ENCODE data around the gene RGS10.
"Not testable (repeated sequence)": the region's sequence is repeated elsewhere in the genome, so short reads cannot be mapped to it uniquely, and the experiment has no call there.

RGS10 gene

DNA sequence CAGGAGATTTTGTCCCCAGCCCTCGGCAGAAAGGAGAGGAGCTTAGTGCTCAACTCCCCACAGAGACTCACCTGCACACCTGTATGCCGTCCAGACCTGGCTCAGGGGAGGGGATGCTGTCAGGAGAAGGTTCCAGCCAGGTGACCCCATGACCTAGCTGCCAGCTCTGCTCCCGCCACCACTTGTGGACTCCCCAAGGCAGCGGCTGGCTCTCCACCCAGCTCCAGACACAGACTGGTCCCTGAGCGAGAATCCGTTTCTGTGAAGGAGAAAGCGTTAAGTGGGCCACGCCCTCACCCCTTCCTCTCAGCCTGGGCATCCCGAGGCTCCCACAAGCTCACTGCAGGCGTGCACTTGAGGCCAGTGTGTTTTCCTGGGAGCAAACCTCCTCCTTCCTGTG is 76.4 kb downstream of the RGS10 start:
- DNase-seq, result no peak

DNA sequence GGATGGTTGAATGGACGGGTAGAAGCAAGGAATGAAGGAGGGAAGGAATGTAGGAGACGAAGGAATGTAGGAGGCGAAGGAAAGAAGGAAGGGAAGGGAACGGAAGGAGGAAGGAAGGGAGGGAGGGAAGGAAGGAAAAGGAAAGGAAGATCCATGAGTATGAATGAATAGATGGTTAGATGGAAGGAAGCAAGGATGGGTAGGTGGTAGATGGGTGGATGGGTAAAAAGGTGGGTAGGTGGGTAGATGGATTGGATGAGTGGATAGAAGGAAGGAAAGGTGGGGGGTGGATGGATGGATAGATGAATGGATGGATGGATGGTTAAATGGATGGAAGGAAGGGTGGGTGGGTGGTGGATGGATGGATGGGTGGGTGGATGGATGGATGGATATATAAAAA is 77.4 kb downstream of the RGS10 start:
- DNase-seq, result no peak

DNA sequence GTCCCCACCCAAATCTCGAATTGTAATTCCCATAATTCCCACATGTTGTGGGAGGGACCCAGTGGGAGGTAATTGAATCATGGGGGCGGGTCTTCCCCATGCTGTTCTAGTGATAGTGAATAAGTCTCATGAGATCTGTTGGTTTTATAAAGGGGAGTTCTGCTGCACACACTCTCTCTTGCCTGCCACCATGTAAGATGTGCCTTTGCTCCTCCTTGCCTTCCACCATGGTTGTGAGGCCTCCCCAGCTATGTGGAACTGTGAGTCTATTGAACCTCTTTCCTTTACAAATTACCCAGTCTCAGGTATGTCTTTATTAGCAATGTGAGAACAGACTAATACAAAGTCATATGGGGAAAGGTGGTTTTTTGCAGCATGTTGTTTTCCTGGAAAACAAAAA is 79.3 kb downstream of the RGS10 start:
- not testable (repeated sequence) for DNase-seq

DNA sequence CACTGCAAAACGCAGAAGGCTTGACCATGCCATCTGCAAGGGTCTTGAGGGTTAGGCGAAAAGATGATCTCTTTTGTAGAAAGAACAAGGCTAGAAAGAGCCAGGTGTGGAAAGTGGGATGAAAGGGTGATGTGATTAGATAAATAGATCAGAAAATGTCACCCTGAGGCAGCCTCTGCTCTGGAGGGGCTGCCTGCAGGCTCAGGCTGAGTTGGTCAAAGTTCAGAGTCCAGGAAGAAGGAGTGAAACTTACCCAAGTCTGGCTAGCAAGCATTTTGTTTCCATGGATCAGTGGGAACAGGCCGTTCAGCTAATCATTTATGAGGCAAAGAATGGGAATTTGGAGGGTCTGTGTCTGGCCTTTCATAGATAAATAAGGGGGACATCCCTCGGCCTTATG is 79.7 kb downstream of the RGS10 start:
- no peak for DNase-seq

DNA sequence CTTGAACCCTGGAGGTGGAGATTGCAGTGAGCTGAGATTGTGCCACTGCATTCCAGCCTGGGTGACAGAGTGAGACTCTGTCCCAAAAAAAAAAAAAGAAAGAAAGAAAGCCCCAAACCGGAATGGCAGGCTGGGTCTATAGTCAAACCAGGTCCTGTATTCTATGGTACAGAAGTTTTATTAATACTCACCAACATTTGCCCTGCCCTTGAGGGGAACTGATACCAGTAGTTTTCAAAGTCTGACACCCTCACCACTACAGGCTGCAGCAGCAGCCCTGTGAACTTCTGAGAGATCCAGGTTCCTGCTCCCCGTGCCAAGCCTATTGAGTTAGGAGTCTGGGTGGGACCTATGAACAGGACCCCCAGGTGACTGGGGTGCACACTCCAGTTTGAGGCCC is 80.6 kb downstream of the RGS10 start:
- DNase-seq, result no peak

DNA sequence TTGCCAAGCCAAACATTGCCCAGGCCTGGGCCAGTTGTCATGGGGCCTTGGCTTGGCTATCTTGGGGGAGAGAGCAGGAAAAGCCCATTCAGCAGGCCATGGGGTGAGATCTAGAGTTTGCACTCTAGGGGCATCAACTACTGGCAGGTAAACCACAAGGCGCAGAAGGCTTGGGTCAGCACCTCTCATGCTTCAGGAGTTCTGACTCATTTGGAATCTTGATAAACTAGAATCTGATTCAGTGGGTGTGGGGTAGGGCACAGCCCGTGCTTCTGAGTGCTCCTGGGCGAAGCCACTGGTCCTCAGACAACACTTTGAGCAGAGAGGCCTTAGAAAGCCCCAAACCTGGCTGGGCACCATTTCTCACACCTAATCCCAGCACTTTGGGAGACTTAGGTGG is 81.1 kb downstream of the RGS10 start:
- DNase-seq, result no peak

DNA sequence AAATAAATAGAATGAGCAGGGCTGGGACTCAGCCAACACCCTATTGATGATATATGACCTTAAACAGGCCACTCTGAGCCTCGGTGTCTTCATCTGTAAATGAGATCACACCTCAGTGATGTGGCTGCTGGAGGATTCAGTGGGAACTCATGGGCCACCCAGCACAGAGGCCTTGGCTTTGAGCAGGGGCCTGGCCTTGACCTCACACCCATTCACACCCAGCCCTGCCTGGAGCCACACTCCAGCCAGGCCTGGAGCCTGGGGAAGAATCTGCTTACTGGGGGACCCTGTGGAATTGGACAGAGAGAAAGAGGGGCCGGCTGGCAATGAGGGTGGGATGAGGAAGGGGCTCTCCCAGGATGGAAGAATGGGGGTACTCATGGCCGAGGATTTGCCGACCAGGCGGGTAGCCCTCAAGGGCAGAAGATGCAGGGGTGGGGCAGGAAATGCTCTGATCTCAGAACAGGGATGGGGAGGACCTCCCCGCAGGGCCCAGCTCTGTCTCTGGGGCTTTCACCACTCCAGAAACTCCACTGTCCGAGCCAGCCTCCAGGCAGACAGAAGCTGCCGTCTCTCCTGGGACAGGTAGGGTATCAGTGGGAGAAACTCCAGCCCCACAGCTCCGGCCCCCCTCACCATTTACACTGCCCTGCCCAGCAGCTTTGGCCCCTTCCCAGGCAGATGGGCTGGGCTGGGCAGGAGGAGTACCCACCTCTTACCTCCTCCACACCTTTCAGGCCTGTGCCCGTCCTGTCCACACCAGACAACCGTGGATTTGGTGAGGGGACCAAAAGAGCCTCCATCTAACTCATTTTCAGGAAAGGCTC is 81.9 kb downstream of the RGS10 start:
- no peak for DNase-seq

DNA sequence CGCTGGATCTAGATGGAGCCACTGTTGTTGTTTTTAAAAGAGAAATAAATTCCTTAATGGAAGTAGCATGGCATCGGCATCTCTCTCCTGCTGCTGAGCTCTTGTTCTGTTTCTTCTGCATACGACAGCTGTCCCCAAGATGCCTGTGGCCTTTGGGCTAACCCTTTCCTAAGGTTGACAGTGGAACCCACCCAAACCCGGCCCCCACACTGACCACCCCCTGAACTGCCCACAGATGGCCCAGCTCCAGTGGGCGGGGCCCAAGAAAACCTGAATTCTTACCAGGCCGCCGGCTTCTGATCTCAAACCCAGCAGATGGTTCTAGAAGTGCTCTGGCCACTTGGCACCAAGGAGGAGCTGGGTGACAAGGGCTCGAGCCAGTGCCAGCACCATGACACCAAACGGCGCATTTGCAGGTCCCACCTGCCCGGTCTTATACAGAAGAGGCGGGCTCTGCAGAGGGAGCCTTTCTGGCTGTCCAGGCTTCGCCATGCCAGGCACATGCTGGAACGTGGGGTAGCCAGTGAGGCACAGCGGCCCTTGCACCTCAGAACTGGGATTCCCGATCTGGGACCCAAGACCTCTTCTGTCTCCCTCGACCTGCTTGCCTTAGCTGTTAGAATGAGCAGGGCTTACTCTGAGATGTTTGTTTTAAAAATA is 82.7 kb downstream of the RGS10 start:
- no peak for DNase-seq

DNA sequence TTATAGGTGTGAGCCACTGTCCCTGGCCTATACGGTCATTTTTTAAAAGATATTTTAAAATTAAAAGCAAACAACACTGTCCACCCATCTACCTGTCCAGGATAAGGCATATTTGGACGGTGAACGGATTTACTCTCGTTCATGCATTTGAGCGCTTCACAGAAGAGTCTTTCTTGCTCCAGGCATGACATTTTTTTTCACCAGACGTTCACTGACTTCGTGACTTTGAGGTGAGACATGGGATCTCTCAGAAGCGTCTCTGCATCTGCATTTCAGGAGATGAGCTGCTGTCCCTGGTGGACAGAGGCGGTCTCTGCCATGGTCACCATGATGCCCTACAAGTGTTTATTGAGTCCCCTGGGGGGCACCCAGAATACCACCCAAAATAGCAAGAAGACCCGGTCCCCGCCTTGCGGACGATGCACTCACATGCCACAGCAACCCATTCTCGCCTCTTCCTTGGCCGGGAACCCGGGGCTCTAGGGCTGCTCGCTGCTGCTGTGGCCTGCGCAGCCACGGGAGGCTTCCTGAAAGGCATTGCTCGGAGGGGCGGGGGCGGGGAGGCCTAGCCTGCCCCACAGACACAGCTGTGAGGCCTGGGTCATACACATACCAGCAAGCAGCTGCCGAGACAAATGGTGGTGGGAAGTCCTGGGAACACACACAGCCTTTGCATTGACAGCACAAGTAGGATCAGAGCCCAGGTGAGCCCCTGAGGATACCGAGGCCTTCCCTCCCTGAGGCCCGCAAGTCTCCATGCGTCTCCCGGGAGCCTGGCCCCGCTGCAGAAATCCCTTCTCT is 84.4 kb downstream of the RGS10 start:
- no peak for DNase-seq

DNA sequence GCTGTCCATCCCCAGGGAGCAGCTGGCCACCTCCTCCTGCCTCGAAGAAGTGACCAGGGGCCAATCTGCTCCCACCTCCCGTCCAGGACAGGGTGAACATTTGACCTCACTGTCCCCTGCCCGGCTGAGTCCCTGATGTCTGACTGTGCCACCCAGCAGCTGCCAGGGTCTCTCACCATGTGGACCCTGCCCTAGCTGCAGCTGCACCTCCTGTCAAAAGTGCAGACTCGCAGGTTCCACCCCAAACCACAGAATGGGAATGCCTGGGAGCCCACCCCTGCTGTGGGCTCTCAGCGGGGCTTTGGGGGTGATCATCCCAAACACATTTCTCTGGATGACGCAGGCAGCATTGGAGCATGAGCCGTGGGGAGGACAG is 86.1 kb downstream of the RGS10 start:
- no peak for DNase-seq

DNA sequence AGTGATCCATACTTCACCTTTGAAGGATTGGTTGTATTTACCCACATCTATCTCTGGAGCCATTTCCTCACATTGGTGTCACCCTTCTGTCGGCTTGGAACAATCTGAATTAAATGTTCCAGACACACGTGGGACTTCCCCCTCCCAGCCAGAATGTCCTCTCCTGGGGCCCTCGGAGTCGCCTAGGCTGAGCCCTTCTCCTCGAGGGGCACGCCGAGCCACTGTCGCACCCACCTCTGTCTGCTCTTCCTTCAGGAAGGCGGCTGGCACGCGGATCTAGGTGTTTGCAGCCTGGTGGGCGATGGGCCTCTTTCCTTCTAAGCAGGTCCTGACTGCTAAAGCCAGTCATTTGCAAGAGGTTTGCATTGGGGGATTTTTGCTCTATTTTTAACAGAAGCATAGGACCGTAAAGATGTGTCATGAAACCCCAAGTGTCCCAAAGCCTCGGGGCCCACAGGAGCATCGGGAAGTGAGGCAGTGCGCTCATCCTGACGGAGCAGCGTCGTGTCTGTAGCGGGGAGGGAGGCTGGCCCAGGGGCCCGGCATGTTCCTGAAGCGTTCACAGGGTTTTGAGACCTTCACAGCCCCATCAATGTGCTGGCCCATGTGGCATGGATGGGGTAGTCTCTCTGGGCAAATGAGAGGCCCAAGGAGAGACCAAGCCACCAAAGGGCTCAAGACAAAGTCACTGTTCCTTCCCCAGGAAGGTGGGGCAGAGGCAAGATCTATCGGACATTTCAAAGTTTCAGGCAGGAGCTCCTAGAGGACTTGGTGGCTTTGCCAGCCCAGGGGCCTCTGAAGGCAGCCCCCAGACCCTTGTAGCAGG is 86.7 kb downstream of the RGS10 start:
- no peak for DNase-seq

DNA sequence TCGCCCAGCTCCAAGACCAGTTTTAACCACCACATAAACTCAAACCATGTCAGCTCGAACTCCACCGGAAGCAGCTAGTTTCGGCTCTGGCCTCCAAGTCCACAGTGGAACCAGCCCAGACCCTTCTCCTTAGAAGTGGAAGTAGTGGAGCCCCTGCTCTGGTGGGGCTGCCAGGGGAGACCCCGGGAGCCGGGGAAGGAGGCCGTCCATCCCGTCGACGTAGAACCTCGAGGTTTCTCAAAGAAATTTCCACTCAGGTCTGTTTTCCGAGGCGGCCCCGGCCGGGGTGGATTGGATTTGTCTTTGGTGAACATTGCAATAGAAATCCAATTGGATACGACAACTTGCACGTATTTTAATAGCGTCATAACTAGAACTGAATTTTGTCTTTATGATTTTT is 87.5 kb downstream of the RGS10 start:
- DNase-seq, result no peak

DNA sequence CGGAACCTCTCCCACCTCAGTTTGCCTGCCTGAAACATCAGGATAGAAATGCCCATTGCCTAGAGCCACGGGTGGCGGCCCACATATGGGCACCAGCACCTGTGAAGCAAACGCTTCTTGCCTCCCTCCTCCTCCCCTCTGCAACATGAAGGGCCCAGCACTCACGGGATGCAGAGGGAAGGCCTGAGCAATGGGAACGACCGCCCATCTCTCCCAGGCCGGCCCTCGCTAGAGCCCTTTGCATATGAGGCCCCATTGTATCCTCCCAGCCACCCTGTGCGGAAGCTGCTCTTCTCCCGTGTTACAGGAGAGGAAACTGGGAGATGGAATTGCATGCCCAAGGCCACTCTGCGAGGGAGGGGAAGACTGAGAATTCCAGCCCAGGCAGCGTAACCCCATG is 88.2 kb downstream of the RGS10 start:
- DNase-seq, result no peak

DNA sequence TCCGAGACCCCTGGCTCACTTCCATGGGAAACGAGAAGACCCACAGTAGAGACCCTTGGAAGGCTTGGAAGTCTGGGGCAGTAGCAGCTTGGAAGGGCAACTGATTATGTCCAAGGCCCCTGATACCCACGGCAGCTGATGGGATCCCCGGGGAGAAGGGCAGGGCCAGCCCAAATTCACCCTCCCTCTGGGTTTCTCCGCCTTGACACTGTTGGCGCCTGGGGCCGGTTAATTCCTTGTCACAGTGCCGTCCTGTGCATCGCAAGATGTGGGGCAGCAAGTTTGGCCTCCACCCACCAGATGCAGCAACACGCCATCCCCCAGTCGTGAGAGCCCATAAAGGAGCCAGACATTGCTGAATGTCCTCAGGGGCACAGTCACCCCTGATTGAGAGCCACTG is 89.2 kb downstream of the RGS10 start:
- no peak for DNase-seq

DNA sequence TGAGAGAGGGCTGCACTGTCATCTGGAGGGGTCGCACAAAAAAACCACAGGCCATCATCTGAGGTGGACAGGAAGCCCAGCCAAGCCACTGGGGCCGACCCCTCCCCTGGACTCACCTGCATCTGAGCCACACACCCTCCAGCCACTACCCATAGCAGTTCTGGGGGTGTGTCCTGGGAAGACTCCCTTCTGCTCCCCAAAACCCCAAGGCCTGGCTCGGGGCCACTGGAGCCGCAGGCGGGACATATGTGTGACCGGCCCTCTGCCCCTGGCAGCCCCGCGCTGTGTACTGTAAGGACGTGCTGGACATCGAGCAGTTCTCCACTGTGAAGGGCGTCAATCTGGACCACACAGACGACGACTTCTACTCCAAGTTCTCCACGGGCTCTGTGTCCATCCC is 90.1 kb downstream of the RGS10 start:
- DNase-seq, result no peak

DNA sequence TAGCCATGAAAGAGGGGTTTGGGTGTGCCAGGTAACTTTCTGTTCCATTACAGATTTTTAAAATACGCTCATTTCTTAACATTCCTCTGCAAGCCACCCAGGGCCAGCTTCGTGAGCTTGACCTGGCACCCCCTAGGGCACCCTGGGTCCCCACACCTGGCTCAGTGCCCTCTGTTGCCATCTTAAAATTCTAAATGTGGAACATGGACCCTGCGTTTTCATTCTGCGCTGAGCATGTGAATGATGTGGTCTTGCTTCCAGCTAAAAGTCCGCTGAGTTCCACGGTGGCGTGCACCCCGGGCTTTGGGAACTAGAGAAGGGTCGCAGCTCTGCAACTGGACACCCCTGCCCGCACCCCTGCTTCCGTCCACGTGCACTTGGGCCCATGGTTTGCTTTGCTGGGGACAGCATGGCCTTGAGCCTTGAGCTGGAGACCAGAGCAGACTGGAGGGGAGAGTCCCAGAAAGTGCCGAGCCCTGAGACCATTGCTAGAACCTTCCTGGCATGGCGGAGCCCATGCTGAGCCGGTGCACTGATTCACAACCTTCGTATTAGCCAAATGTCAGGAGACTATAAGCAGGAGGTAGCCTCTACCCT is 91.1 kb downstream of the RGS10 start:
- DNase-seq, result no peak

DNA sequence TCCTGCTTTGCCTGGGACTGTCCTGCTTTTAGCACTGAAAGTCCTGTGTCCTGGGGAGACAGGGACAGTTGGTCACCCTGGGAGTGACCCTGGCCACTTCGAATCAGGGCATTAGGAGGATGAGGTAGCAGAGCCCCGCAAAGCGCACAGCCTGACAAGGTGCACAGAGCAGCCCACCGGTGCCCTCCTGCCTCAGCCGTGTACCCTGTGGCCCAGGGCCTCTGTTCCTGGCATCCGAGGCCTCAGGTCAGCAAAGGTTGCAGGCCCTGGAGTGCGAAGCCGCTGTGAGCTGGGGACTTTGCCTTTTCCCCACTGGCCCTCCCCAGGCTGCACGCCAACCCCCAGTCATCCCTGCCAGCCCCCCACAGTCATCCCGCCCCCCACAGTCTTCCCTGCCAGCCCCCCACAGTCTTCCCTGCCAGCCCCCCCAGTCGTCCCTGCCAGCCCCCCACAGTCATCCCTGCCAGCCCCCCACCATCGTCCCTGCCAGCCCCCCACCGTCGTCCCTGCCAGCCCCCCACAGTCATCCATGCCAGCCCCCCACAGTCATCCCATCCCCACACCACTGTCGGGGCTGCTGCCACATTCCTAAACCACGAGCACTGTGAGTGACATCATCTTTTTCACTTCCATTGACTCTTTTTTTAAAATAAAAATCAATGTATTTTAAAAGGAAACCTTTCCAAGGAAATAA is 91.8 kb downstream of the RGS10 start:
- no peak for DNase-seq
